ENCODE results near the gene SFMBT2.

GRCh38 chr10:7357193-7357592, 53.6 kb downstream of the SFMBT2 start:
- TF ChIP-seq, protein P1, sequence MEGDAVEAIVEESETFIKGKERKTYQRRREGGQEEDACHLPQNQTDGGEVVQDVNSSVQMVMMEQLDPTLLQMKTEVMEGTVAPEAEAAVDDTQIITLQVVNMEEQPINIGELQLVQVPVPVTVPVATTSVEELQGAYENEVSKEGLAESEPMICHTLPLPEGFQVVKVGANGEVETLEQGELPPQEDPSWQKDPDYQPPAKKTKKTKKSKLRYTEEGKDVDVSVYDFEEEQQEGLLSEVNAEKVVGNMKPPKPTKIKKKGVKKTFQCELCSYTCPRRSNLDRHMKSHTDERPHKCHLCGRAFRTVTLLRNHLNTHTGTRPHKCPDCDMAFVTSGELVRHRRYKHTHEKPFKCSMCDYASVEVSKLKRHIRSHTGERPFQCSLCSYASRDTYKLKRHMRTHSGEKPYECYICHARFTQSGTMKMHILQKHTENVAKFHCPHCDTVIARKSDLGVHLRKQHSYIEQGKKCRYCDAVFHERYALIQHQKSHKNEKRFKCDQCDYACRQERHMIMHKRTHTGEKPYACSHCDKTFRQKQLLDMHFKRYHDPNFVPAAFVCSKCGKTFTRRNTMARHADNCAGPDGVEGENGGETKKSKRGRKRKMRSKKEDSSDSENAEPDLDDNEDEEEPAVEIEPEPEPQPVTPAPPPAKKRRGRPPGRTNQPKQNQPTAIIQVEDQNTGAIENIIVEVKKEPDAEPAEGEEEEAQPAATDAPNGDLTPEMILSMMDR (IDR thresholded peaks at IDR 0.05), result no peak
- TF ChIP-seq POLR2AphosphoS5 (IDR thresholded peaks at IDR 0.05), result no peak

All from prostate gland (tissue), 2 donors.